Embryonic facial prominence (tissue), 1 donor: Measurements from ENCODE around the gene CSF3.
"Not testable (repeated sequence)": the region's sequence is repeated elsewhere in the genome, so short reads cannot be mapped to it uniquely, and the experiment has no call there.

Experiments used
- DNase-seq: peaks from one replicate; pipeline ENCODE4 v3.0.0-alpha.2; 2016; ENCODE audit errors: extremely low spot score

CSF3 gene

GRCh38 chr17:39997543-39997942 is 17.7 kb upstream of the CSF3 start:
- DNase-seq, result no peak

DNA sequence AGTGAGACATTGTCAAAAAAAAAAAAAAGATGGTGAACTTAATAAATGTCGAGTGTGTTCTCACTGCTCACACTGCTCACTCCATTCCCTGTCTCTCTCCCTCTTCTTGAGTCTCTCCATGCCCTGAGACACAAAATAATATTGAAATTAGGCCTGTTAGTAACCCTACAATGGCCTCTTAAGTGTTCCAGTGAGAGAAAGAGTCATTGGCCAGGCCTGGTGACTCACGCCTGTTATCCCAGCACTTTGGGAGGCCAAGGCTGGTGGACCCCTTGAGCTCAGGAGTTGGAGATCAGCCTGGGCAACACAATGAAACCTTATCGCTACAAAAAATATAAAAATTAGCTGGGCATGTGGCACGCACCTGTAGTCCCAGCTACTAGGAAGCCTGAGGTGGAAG is 16.2 kb upstream of the CSF3 start:
- DNase-seq, result no peak

DNA sequence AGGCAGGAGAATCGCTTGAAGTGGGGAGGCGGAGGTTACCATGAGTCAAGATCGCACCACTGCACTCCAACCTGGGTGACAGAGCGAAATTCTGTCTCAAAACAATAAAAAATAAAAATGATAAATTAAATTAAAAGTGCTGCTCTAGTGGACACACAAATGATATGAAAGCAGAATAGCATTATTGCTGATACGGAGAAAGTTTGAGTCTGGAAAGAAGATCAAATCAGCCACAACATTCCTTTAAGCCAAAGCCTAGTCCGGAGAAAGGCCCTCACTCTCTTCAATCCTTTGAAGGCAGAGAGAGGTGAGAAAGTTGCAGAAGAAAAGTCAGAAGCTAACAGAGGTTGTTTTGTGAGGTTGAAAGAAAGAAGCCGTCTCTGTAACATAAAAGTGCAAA is 15.1 kb upstream of the CSF3 start:
- DNase-seq, result no peak

- DNase-seq, result not testable (repeated sequence)
These were observed 13.9 kb upstream of the CSF3 start for GRCh38 chr17:40001335-40001734.

- no peak for DNase-seq
These were observed 11.2 kb upstream of the CSF3 start for GRCh38 chr17:40004072-40004471.

GRCh38 chr17:40004712-40005111 is 10.5 kb upstream of the CSF3 start:
- DNase-seq, result no peak

DNA sequence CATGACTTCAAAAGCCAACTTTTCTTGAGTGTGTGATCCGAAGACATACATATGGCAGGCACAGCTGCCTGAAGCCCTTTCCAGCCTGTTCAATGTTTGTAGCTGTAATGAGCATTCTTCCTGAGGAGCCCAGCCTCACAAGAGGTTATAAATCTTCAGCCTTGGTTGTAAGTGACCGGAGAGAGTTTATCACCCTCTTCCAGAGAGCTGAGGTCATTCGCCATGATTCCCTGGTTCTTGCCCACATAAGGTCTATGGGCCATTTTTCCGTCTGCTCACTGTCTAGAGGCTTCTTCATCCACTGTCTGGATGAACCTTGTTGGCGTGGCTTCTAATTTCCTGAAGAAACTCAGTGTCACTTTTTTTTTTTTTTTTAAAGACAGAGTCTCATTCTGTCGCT is 9.7 kb upstream of the CSF3 start:
- no peak for DNase-seq

DNA sequence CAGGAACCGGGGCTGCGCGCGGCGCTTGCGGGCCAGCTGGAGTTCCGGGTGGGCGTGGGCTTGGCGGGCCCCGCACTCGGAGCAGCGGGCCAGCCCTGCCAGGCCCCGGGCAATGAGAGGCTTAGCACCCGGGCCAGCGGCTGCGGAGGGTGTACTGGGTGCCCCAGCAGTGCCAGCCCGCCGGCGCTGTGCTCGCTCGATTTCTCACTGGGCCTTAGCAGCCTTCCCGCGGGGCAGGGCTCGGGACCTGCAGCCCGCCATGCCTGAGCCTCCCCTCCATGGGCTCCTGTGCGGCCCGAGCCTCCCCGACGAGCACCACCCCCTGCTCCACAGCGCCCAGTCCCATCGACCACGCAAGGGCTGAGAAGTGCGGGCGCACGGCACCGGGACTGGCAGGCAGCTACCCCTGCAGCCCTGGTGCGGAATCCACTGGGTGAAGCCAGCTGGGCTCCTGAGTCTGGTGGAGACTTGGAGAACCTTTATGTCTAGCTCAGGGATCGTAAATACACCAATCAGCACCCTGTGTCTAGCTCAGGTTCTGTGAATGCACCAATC is 4.2 kb upstream of the CSF3 start:
- not testable (repeated sequence) for DNase-seq

- not testable (repeated sequence) for DNase-seq
These were observed 3.1 kb upstream of the CSF3 start for GRCh38 chr17:40012017-40012647.

DNA sequence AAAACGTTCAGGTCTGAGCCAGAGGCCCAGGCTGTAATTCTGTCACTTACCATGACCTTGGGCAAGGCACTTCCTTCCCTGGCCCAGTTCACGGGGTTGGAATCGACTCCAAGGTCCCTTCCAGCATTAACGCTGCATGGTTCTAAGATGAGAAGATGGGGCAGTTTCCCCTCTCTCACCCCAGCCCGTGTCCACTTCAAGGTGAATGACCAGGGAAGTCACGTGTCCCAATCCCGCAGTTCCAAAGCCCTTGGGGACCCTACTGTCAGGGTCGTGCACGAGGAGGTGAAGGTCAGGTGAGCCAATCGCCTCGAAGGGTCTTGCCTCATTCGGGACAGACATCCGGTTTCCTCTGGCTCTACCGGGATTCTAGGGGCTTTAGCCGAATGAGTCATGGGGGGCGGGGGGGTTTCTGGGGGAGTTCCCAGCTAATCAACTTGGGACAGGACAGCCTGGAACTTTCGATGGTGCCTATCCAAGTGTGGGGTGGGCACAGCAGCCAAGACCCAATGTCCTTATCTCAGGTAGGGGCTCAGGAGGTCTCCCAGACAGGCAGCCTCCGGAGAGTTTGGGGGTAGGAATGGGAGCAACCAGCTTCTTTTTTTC is 762 bp upstream of the CSF3 start:
- no peak for DNase-seq

GRCh38 chr17:40015998-40016985 is 1.1 kb downstream of the CSF3 start:
- DNase-seq, result no peak

DNA sequence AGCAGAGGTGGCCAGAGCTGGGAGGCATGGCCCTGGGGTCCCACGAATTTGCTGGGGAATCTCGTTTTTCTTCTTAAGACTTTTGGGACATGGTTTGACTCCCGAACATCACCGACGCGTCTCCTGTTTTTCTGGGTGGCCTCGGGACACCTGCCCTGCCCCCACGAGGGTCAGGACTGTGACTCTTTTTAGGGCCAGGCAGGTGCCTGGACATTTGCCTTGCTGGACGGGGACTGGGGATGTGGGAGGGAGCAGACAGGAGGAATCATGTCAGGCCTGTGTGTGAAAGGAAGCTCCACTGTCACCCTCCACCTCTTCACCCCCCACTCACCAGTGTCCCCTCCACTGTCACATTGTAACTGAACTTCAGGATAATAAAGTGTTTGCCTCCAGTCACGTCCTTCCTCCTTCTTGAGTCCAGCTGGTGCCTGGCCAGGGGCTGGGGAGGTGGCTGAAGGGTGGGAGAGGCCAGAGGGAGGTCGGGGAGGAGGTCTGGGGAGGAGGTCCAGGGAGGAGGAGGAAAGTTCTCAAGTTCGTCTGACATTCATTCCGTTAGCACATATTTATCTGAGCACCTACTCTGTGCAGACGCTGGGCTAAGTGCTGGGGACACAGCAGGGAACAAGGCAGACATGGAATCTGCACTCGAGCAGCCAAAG is 2.3 kb downstream of the CSF3 start:
- no peak for DNase-seq

GRCh38 chr17:40018211-40019121 is 3.2 kb downstream of the CSF3 start:
- DNase-seq, result no peak

GRCh38 chr17:40019140-40019991 is 4.1 kb downstream of the CSF3 start:
- DNase-seq, result no peak

DNA sequence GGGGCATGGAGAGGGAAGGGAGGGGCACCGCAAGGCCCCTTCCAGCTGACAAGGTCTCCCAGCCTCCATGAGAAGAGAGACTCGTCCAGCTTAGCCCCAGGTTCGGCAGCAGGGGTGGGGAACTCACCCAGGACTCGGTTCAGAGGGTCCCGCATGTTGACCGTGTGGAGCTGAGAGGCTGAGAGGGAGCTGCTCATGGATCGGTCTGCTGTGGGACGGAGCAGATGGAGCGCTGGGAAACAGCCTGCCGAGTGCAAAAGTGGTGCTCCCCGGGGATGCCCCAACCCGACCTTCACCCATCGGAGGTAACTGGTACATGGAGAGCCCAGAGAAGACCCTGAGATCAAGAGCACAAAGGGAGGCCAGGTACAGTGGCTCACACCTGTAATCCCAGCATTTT is 4.9 kb downstream of the CSF3 start:
- no peak for DNase-seq

DNA sequence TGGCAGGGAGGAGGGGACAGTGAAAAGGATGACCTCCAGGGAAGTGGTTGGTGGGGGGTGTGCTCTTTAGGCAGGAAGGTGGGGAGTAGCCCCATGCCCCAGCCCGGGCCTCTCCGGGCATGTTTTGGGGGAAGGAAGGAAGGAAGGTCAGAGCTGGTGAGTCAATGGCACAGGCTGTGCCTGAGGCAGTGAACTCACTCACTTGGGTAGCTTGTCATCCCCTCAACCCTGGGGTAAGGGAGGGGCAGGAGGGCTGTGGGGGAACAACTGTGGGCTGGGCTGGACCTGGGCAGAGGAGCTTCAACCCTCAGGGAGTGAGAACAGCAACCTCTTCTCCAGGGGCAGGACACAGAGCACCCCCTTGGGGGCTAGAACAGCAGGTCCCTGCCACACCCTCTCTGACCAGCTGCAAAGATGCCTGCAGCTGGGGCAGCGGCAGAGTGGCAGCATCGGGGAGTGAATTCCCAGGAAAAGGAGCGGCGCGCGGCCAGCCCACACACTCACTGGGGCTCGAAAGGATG is 6.3 kb downstream of the CSF3 start:
- DNase-seq, result no peak

DNA sequence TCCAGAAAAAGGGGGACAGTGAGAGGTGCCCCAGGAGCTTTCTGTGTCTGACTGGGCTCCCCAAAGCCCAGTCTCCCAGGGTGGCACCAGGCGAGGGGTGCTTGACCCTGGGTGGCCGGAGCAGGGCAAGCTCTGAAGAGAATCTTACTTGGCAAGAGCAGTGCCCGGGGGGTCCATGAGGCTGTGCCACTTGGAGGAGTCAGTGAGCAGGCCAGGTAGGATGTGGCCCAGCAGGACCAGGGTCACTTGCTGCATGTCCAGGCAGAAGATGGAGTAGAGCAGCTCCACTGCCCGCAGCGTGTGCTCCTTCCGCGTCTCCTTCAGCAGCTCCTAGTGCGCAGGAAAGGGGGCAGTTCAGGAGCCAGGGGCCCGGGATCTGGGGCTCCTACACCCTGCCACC is 7.3 kb downstream of the CSF3 start:
- DNase-seq, result no peak

DNA sequence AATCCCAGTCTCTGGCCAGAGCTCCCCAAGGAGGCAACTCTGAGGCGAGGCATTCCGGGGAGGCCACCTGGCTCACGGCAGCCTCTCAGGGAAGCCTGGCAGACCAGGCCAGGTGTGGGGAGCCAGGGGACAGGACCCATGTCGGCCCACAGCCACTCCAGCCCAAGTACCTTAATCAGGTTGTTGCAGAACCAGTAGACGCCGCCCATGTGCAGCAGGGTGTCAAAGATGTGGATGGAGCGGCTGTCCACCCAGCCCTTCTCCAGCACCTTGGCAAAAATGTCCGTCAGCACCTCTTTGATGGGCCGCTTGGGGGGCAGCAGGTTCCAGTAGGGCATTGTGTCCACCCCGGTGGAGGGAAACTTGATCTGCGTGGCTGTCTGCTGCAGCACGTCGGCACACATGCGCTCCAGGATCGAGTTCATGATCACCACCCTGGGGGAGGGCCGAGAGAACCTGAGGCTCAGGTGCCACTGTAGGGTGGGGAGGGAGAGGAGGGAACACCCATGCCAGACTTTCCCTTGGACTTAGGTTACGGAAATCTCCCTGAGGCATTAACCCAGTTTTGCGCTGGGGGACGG is 7.8 kb downstream of the CSF3 start:
- no peak for DNase-seq

DNA sequence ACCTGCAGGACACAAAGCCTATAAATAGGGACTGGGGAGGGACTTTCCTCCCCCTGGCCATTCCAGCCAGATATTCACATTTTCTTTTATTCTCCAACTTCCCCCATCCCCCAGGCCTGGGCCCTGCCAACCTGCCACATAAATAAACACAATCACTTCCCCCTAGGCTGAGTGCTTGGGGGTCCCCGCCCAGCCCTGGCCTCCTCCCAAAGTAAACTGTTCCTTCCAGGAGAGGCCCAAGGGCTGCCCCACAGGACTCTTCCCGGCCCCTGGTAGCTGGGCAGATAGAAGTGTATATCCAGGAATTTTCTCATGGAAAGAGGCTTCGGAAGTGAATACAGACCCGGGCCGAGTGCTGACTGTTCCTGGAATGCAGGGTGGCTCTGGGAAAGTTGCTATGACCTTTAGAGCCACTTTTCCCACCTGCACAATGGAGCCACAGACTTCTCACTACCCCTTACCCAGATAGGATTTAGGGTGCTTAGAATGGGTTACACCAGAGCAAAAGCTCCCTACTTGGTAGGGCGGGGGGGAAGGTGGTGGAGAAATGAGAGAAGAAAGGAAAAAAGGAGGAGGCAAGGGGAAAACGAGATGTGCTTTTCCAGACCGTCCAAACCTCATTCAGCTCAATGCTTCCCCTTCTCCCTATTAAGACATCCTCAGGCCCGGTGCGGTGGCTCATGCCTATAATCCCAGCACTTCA is 8.5 kb downstream of the CSF3 start:
- no peak for DNase-seq
